KMS-11 (cell line): ENCODE data around the gene KCTD2.

Experiments used
- H2AFZ ChIP-seq: fragments of 200-600 bp; sonication (generic); 2 replicates; pipeline ENCODE4 v1.6.1; 2016; ENCODE audit warnings: antibody characterized with exemption, mixed run types, low read depth
- H3K27ac ChIP-seq: fragments of 200-600 bp; sonication (generic); 2 replicates; pipeline ENCODE4 v1.6.1; 2016; ENCODE audit warnings: mild to moderate bottlenecking, mixed run types
- H3K27me3 ChIP-seq: fragments of 200-600 bp; sonication (generic); 2 replicates; pipeline ENCODE4 v1.6.1; 2017; ENCODE audit warnings: mild to moderate bottlenecking, low read depth, mixed run types, moderate library complexity; ENCODE audit not compliant: insufficient read depth
- H3K36me3 ChIP-seq: fragments of 200-600 bp; sonication (generic); 2 replicates; pipeline ENCODE4 v1.6.1; 2017; ENCODE audit warnings: mild to moderate bottlenecking, mixed run types; ENCODE audit not compliant: insufficient read depth
- H3K4me1 ChIP-seq: fragments of 200-600 bp; sonication (generic); 2 replicates; pipeline ENCODE4 v1.6.1; 2016; ENCODE audit warnings: mild to moderate bottlenecking, low read depth, mixed run types; ENCODE audit not compliant: poor library complexity, severe bottlenecking
- H3K4me2 ChIP-seq: fragments of 200-600 bp; sonication (generic); 2 replicates; pipeline ENCODE4 v1.7.0; 2016; ENCODE audit warnings: mild to moderate bottlenecking, mixed run types
- H3K4me3 ChIP-seq: fragments of 200-600 bp; sonication (generic); IDR thresholded peaks from 2 replicates; pipeline ENCODE4 v1.6.1; 2017; ENCODE audit warnings: low read depth, low read length, mixed read lengths; ENCODE audit not compliant: insufficient read depth
- H3K79me2 ChIP-seq: fragments of 200-600 bp; sonication (generic); 2 replicates; pipeline ENCODE4 v1.6.1; 2016; ENCODE audit warnings: low read depth, mixed run types; ENCODE audit not compliant: insufficient read depth
- H3K9ac ChIP-seq: fragments of 200-600 bp; sonication (generic); 2 replicates; pipeline ENCODE4 v1.6.1; 2016; ENCODE audit warnings: mild to moderate bottlenecking, mixed run types
- H4K20me1 ChIP-seq: fragments of 200-600 bp; sonication (generic); 2 replicates; pipeline ENCODE4 v1.6.1; 2016; ENCODE audit warnings: mild to moderate bottlenecking, mixed run types; ENCODE audit not compliant: insufficient read depth
- CTCF ChIP-seq: fragments of 200-600 bp; sonication (generic); conservative IDR thresholded peaks from 2 replicates; pipeline ENCODE4 v1.6.1; 2017; ENCODE audit warnings: low read depth, mild to moderate bottlenecking, antibody characterized with exemption, low read length, moderate library complexity, mixed read lengths

Gene KCTD2

GRCh38 chr17:75046407-75047289 is at the start of gene KCTD2, which contains the start of gene ATP5PD:
Gene KCTD2, plus strand, starts transcription at chr17:75047225. Its CDS starts 26 bp downstream, at chr17:75047251.
Gene ATP5PD, minus strand, starts transcription at chr17:75046969. Its CDS starts 4,319 bp downstream, at chr17:75042650.
- Histone ChIP-seq H3K4me1 (peaks cover 30% of the 10 kb centered on the region), H2AFZ (peak within 1 kb of the TSS; percentile 85)

GRCh38 chr17:74998783-74999182 is 48.2 kb upstream of the KCTD2 start:
- no peak overlapping the region for H3K27ac ChIP-seq
- no peaks in the 10 kb centered on the region for H3K79me2 ChIP-seq

More at GRCh38 chr17:75046407-75047289, at the start of gene KCTD2, which contains the start of gene ATP5PD:
- TF ChIP-seq CTCF, result no peak
- H3K27me3 ChIP-seq, result no peaks in the 10 kb centered on the region
- no peaks in the 10 kb centered on the region for H4K20me1 ChIP-seq
- H3K36me3 ChIP-seq, result no peaks in the 10 kb centered on the region
- peak within 1 kb of the TSS; percentile 61 for H3K9ac ChIP-seq
- H3K79me2 ChIP-seq, result peaks cover 32% of the 10 kb centered on the region; the same call in 1 of the 2 replicates
- peak within 1 kb of the TSS; percentile 67 for H3K4me2 ChIP-seq
- H3K4me3 ChIP-seq, result no peak within 1 kb of the TSS
- H3K27ac ChIP-seq, result peak within 1 kb of the TSS; percentile 42; the same call in 1 of the 2 replicates

GRCh38 chr17:74999523-74999922 is 47.5 kb upstream of the KCTD2 start:
- Histone ChIP-seq H3K36me3 (no peaks in the 10 kb centered on the region), H3K79me2 (no peaks in the 10 kb centered on the region), H3K4me1 (no peaks in the 10 kb centered on the region), H3K27me3 (no peaks in the 10 kb centered on the region), H2AFZ (no peak overlapping the region), H3K9ac (no peak overlapping the region), H3K4me3 (no peak overlapping the region), H3K4me2 (no peak overlapping the region), H3K27ac (no peak overlapping the region), H4K20me1 (no peaks in the 10 kb centered on the region)
- TF ChIP-seq CTCF, result no peak

More at GRCh38 chr17:74998783-74999182, 48.2 kb upstream of the KCTD2 start:
- no peak overlapping the region for H2AFZ ChIP-seq
- TF ChIP-seq CTCF, result no peak
- no peak overlapping the region for H3K4me2 ChIP-seq
- H3K36me3 ChIP-seq, result no peaks in the 10 kb centered on the region
- no peak overlapping the region for H3K9ac ChIP-seq
- no peaks in the 10 kb centered on the region for H3K27me3 ChIP-seq
- H3K4me3 ChIP-seq, result no peak overlapping the region
- no peaks in the 10 kb centered on the region for H3K4me1 ChIP-seq
- no peaks in the 10 kb centered on the region for H4K20me1 ChIP-seq

GRCh38 chr17:75001915-75002843 is 44.8 kb upstream of the KCTD2 start:
- H3K27ac ChIP-seq, result no peak overlapping the region
- H4K20me1 ChIP-seq, result no peaks in the 10 kb centered on the region
- no peaks in the 10 kb centered on the region for H3K79me2 ChIP-seq
- H3K9ac ChIP-seq, result no peak overlapping the region
- no peaks in the 10 kb centered on the region for H3K36me3 ChIP-seq
- TF ChIP-seq CTCF, result no peak
- H3K27me3 ChIP-seq, result no peaks in the 10 kb centered on the region
- H3K4me3 ChIP-seq, result no peak overlapping the region
- no peak overlapping the region for H2AFZ ChIP-seq
- H3K4me1 ChIP-seq, result no peaks in the 10 kb centered on the region
- no peak overlapping the region for H3K4me2 ChIP-seq
